Stimulated activated CD8-positive, alpha-beta memory T cell treated with anti-CD3 and anti-CD28 coated beads, Interleukin-2, amount 100 ng/mL, for 1 hour (primary cell): Measurements from ENCODE around the gene ZNF606.
"Not testable (repeated sequence)": the region's sequence is repeated elsewhere in the genome, so short reads cannot be mapped to it uniquely, and the experiment has no call there.

Source experiments
- DNase-seq, 2 donors: peaks; one replicate each; pipeline ENCODE4 v3.0.0-alpha.2; 2020; ENCODE audit warnings: low read depth in 2 of 2

Gene ZNF606

GRCh38 chr19:58010507-58010906 lies 7.9 kb upstream of the ZNF606 start:
- DNase-seq: no peak

GRCh38 chr19:58009666-58010301 lies 7.2 kb upstream of the ZNF606 start:
- DNase-seq: peak in 1 of 2 donors; percentile 29

GRCh38 chr19:58009301-58009665 lies 6.7 kb upstream of the ZNF606 start:
- DNase-seq: no peak

GRCh38 chr19:58008877-58009276 lies 6.3 kb upstream of the ZNF606 start:
- DNase-seq: not testable (repeated sequence)

DNA sequence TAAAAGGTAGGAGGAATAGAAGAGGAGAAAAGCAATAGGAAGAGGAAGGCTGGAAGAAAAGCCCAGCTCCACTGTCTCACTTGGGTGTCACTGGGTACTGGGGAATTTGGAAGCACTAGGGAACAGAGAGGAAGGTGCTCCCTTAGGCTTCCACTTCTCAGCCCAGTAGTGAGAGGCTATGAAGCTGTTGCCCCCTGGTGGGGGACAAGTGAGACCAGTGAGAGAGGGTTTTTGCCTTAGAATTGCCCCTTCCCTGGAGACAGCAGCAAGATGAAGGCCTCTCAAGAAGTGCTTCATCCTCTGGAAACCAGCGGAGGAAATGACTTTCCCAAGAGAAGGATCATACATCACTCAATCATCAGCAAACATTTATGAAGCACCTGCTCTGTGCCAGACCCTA lies 4.7 kb upstream of the ZNF606 start:
- DNase-seq: no peak

- no peak for DNase-seq
These were observed 681 bp upstream of the ZNF606 start for GRCh38 chr19:58003174-58003828.

DNA sequence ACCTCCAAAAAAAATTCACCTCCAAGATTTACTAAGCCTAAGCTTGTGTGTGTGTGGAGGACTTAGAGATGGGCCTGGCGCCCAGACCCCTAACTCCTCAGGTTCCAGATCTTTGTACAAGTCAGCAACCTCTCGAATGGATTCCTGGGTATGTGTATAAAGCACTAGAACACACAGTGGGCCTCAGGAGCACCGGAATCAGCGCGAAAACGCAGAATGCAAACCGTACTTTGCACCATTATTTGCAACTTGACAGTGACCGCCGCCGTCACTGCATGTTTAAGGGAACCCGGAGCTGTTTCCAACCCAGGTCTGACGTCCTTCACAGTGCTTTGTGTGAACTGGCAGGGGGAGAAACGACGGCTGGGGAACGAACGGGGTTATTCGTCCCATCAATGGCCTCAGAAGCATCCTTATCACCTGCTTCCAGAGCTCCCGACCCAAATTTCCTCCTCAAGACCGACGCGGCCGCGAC lies 688 bp downstream of the ZNF606 start:
- no peak for DNase-seq

DNA sequence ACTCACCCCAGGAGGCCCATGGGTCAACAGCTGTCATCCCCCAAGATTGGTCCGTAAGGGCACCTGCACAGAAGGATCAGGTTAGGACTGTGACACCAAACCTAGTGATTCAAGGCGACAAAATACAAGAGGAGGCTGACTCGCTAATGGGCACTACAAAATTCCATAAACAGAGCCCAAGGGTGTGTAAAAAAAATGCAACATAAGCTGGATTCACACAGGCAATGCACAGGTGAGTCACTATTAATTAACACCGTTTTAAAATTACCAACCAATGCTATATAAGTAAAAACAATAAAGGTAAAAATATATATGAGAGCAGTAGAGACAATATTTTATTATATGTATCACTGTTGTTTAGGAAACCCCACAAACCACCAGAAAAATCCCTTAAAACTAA lies 1.9 kb downstream of the ZNF606 start:
- DNase-seq: no peak

GRCh38 chr19:57992841-57993240 lies 9.8 kb downstream of the ZNF606 start:
- DNase-seq: no peak

DNA sequence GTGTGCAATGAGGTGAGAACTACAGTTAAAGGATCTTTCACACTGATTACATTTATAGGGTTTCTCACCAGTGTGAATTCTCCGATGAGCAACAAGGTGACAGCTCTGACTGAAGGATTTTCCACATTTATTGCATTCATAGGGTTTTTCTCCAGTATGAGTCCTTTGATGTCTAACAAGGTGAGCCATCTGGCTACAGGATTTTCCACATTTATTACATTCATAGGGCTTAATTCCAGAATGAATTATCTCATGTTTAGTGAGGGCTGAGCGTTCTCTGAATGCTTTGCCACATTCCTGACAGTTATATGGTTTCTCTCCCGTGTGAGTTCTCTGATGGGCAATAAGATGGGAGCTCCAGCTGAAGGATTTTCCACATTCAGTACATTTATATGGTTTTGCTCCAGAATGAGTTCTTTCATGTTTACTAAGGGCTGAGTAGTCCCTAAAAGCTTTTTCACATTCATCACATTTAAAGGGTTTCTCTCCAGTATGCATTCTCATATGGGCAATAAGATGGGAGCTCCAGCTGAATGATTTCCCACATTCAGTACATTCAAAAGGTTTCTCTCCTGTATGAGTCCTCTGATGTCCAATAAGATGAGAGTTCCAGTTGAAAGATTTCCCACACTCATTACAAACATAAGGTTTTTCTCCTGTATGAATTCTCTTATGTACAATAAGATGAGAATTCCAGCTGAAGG lies 23.9 kb downstream of the ZNF606 start:
- DNase-seq: no peak

- no peak for DNase-seq
These were observed 28.2 kb downstream of the ZNF606 start, which contains the start of gene C19orf18 for GRCh38 chr19:57974434-57974833. Gene C19orf18 (minus strand): TSS chr19:57974534. CDS start chr19:57974432, 102 bp downstream.

DNA sequence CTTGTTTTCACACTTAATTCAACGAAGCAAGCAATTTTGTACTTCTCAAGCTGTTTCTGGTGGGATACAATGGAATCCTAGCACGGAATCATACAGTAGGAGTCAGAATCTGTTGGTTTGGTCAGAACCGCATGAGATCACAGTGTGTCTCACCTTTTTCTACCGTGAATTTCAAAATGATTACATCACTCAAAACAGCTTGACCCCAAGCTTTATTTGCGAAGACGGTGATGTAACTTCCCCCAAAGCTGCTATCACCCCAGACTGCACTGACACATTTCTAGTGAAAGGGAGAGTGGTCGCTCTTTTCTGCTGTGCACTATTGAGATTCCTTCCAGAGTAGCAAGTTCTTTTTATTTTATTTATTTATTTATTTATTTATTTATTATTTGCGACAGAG lies 37.9 kb downstream of the ZNF606 start:
- DNase-seq: no peak

- no peak for DNase-seq
These were observed 40.8 kb downstream of the ZNF606 start for GRCh38 chr19:57961785-57962184.

- no peak for DNase-seq
These were observed 47.6 kb downstream of the ZNF606 start for GRCh38 chr19:57954996-57955395.

DNA sequence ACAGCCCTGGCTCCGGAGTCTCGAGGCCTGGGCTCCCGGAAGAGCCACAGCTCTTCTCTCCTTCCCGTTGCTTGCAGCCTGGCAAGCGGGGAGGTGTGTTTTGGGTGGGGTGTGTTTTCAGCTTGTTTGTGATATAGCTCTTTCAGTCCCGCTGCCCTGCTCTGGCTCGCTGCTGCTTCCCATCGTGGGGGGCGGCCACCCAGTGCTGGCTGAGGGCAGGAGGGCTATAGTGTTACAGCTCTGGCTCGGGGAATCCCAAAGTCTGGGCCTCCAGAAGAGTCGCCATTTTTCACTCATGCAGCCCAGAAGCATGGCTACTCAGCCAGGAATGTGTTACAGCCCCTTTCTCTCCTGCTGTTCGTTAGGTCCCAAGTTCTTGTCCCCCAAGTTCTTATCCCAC lies 52.9 kb downstream of the ZNF606 start:
- DNase-seq: no peak

DNA sequence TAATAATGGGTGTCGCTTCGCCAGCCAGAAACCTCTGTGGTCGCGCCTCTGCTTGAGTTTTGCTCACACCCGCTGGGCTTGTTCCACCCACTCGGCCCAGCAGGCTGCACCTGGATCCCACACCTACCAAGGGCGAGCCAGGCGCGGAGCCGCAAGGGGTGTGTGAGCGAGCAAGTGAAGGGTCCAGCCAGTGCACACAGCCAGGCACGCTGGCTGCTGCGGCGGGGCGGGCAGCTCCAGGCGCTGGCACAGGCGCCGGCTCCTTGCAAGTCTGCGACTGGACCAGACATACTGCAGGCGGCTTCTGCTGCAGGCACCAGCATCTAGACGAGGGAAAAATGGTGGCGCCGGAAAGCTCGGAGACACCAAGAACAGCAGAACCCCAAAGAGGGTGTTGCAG lies 53.3 kb downstream of the ZNF606 start:
- DNase-seq: no peak

GRCh38 chr19:57947419-57948134 lies 55.0 kb downstream of the ZNF606 start, which contains the start of gene ZNF256:
Gene ZNF256 (minus strand): TSS chr19:57947706. CDS start chr19:57947474, 232 bp downstream.
- DNase-seq: peak; percentile 60 to 75

DNA sequence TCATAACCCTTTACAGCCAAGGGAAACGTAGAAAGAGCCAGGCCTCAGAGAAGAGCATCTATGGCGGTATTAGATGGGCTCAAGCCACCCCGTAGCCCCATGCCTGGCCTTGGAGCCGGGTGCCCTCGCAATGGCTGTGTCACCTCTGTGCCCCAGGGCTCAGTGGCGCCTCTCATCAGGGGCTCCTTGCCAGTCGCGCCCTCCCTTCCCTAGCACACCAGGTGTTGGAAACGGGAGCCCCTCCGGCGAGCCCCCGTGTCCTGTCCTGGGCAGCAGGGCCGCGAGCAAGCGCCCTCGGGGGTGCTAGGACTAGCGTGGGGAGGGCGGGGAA lies 55.6 kb downstream of the ZNF606 start:
- DNase-seq: no peak

DNA sequence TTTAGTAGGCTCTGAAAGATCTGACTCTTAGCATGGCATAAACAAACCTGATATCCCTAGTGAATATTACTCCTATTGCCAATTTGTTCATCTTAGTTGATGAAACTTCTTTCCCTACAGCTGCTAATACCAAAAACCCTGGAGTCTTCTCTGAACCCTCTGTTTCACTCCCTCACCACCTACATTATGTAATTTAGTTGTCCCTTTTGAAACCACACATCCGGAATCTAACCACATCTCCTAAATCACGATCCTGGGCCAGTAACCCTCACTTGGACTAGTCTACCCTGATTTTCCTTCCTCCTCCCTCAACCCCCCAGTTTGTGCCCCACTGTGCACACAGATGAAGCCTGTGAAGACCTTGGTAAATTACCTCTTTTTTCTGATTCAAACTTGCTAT lies 56.3 kb downstream of the ZNF606 start:
- DNase-seq: no peak

GRCh38 chr19:57941593-57941992 lies 61.0 kb downstream of the ZNF606 start:
- DNase-seq: no peak

DNA sequence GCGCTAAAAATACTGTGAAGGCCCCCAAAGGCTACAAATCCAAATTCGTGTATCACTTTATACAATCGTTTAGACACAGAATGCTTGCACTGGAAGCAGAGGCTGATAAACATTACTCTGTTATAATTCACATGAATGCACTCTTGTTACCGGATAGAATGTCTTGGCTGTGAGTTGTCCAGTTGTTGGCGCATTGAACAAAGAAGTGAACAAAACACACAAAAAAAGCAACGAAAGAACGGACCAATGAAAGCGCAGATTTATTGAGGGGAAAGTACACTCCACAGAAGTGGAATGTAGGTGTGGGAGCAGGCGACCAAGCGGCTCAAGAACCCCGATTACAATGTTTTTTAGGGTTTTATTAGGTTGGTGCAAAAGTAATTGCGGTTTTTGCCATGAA lies 66.9 kb downstream of the ZNF606 start:
- no peak for DNase-seq
